ENCODE data around the gene OR6B2. TPM values are rescaled to one million over a fixed set of nuclear protein-coding genes. Genes with fewer than 3 reads are reported as not detected.

The OR6B2 gene
- total RNA-seq, 1 experiment from 2014 or later = not detected

GRCh38 chr2:240037358-240037757 lies 7.1 kb upstream of the OR6B2 start:
- Histone ChIP-seq H3K4me3 (ENCODE audit: low read depth, low read length, poor library complexity, severe bottlenecking) (no peak overlapping the region), H3K4me1 (ENCODE audit: insufficient read depth, low read length, poor library complexity, severe bottlenecking) (no peaks in the 10 kb centered on the region), H3K27me3 (replicated peaks; ENCODE audit: insufficient read depth, low read depth, low read length, poor library complexity) (peaks cover 91% of the 10 kb centered on the region), H3K27ac (ENCODE audit: low read depth, low read length, poor library complexity, severe bottlenecking) (no peak overlapping the region), H3K9me3 (ENCODE audit: low read depth, low read length, poor library complexity, severe bottlenecking) (no peaks in the 10 kb centered on the region), H3K36me3 (ENCODE audit: insufficient read depth, low read length, poor library complexity, severe bottlenecking) (no peaks in the 10 kb centered on the region)
- intact Hi-C loops (cut with micrococcal nuclease; ENCODE audit: unreplicated experiment) = no loop called here
- DNase-seq (ENCODE audit: low spot score) = no peak
- ChIA-PET CTCF (no interaction called here), POLR2A (ENCODE audit: low non-redundant PET) (no interaction called here)
- TF ChIP-seq CTCF (conservative IDR thresholded peaks at IDR 0.05; ENCODE audit: low read depth, low read length) = no peak
- TF ChIP-seq EZH2 (IDR thresholded peaks at IDR 0.05; ENCODE audit: borderline replicate concordance, low read depth, low read length, poor library complexity, severe bottlenecking) = no peak
- no TSS peak for BruUV-seq (replicated peaks)

DNA sequence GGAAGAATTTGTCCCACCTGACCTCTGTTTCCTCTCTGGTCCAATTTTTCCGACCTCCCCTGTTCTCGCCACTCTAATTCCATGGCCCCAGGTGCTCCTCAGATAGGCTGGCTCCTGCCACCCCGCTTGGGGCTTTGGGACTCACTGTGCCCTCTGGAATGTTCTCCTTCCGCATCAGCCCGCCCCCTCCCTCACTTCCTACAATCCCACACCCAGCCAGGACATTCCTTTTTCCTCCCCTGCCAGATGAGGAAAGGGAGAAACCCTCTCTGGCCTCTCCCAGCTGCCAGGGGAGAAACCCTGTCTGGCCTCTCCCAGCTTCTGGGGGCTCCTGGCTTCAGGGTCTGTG lies 3.1 kb upstream of the OR6B2 start:
- Histone ChIP-seq H3K4me3 (ENCODE audit: low read depth, low read length, poor library complexity, severe bottlenecking) (no peak overlapping the region), H3K9me3 (ENCODE audit: low read depth, low read length, poor library complexity, severe bottlenecking) (no peaks in the 10 kb centered on the region), H3K27ac (ENCODE audit: low read depth, low read length, poor library complexity, severe bottlenecking) (no peak overlapping the region), H3K27me3 (replicated peaks; ENCODE audit: insufficient read depth, low read depth, low read length, poor library complexity) (peaks cover 81% of the 10 kb centered on the region), H3K4me1 (ENCODE audit: insufficient read depth, low read length, poor library complexity, severe bottlenecking) (no peaks in the 10 kb centered on the region), H3K36me3 (ENCODE audit: insufficient read depth, low read length, poor library complexity, severe bottlenecking) (no peaks in the 10 kb centered on the region)
- POLR2A ChIA-PET (ENCODE audit: low non-redundant PET) = no interaction called here
- TF ChIP-seq CTCF (conservative IDR thresholded peaks at IDR 0.05; ENCODE audit: low read depth, low read length) = no peak
- TF ChIP-seq EZH2 (IDR thresholded peaks at IDR 0.05; ENCODE audit: borderline replicate concordance, low read depth, low read length, poor library complexity, severe bottlenecking) = no peak
- intact Hi-C loops (cut with micrococcal nuclease; ENCODE audit: unreplicated experiment) = no loop called here
- CTCF ChIA-PET = no interaction called here
- BruUV-seq (replicated peaks) = no TSS peak
- no peak for DNase-seq (ENCODE audit: low spot score)

- POLR2A ChIA-PET (ENCODE audit: low non-redundant PET) = no interaction called here
- CTCF ChIA-PET = no interaction called here
- Histone ChIP-seq H3K4me1 (ENCODE audit: insufficient read depth, low read length, poor library complexity, severe bottlenecking) (no peaks in the 10 kb centered on the region), H3K27ac (ENCODE audit: low read depth, low read length, poor library complexity, severe bottlenecking) (no peak overlapping the region), H3K36me3 (ENCODE audit: insufficient read depth, low read length, poor library complexity, severe bottlenecking) (no peaks in the 10 kb centered on the region), H3K4me3 (ENCODE audit: low read depth, low read length, poor library complexity, severe bottlenecking) (no peak overlapping the region), H3K27me3 (replicated peaks; ENCODE audit: insufficient read depth, low read depth, low read length, poor library complexity) (peaks cover 75% of the 10 kb centered on the region), H3K9me3 (ENCODE audit: low read depth, low read length, poor library complexity, severe bottlenecking) (no peaks in the 10 kb centered on the region)
- BruUV-seq (replicated peaks) = no TSS peak
- no peak for TF ChIP-seq EZH2 (IDR thresholded peaks at IDR 0.05; ENCODE audit: borderline replicate concordance, low read depth, low read length, poor library complexity, severe bottlenecking)
- DNase-seq (ENCODE audit: low spot score) = no peak
- intact Hi-C loops (cut with micrococcal nuclease; ENCODE audit: unreplicated experiment) = no loop called here
Observed at GRCh38 chr2:240032406-240033329, 2.4 kb upstream of the OR6B2 start.

DNA sequence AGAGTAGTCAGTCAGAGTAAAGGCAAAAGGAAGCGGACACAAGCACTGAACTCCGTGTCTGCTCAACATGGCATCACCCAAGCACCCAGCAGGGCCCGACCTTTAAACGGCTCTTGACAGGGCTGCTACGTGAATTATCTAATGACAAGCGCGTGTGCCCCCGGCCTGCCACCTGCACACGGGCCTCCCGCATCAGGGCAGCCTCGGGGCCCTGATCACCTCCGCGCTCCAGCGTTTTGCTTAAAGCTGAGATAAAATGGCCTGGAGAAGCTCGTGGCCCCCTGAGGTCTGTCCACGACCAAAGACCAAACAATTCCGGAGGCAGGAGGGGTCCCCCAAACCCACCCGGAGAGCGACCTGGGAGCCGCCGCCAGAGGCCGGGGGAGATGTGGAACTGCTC lies 5.5 kb downstream of the OR6B2 start:
- Histone ChIP-seq H3K27me3 (replicated peaks; ENCODE audit: insufficient read depth, low read depth, low read length, poor library complexity) (peaks cover 5% of the 10 kb centered on the region), H3K9me3 (ENCODE audit: low read depth, low read length, poor library complexity, severe bottlenecking) (no peaks in the 10 kb centered on the region), H3K36me3 (ENCODE audit: insufficient read depth, low read length, poor library complexity, severe bottlenecking) (peaks cover 16% of the 10 kb centered on the region), H3K4me3 (ENCODE audit: low read depth, low read length, poor library complexity, severe bottlenecking) (peak overlapping the region; percentile 87), H3K4me1 (ENCODE audit: insufficient read depth, low read length, poor library complexity, severe bottlenecking) (peaks cover 8% of the 10 kb centered on the region), H3K27ac (ENCODE audit: low read depth, low read length, poor library complexity, severe bottlenecking) (peak overlapping the region; percentile 94)
- intact Hi-C loops (cut with micrococcal nuclease; ENCODE audit: unreplicated experiment) = no loop called here
- peak; percentile 12 for DNase-seq (ENCODE audit: low spot score)
- TF ChIP-seq CTCF (conservative IDR thresholded peaks at IDR 0.05; ENCODE audit: low read depth, low read length) (no peak), EZH2 (IDR thresholded peaks at IDR 0.05; ENCODE audit: borderline replicate concordance, low read depth, low read length, poor library complexity, severe bottlenecking) (no peak)
- ChIA-PET POLR2A (ENCODE audit: low non-redundant PET) (no interaction called here), CTCF (no interaction called here)
- TSS peak; percentile 63 for BruUV-seq (replicated peaks)
